Measurements from ENCODE around the gene GPR137B.

DNA sequence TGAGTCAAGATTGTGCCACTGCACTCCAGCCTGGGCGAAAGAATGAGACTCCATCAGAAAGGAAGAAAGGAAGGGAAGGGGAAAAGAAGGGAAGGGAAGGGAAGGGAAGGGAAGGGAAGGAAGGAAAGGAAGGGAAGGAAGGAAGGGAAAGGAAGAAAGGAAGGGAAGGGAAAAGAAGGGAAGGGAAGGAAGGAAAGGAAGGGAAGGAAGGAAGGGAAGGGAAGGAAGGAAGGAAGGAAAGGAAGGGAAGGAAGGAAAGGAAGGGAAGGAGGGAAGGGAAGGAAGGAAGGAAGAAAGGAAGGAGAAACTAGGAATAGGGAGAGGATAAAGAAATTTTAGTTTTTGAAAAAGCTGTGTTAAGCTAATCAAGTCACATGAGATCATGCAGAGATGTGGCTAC lies 44.1 kb upstream of the GPR137B start:
- TF ChIP-seq POLR2A (IDR thresholded peaks at IDR 0.05), result no peak
- TF ChIP-seq, protein P1, sequence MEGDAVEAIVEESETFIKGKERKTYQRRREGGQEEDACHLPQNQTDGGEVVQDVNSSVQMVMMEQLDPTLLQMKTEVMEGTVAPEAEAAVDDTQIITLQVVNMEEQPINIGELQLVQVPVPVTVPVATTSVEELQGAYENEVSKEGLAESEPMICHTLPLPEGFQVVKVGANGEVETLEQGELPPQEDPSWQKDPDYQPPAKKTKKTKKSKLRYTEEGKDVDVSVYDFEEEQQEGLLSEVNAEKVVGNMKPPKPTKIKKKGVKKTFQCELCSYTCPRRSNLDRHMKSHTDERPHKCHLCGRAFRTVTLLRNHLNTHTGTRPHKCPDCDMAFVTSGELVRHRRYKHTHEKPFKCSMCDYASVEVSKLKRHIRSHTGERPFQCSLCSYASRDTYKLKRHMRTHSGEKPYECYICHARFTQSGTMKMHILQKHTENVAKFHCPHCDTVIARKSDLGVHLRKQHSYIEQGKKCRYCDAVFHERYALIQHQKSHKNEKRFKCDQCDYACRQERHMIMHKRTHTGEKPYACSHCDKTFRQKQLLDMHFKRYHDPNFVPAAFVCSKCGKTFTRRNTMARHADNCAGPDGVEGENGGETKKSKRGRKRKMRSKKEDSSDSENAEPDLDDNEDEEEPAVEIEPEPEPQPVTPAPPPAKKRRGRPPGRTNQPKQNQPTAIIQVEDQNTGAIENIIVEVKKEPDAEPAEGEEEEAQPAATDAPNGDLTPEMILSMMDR (IDR thresholded peaks at IDR 0.05), result no peak
